K562 (cell line): ENCODE measurements around the gene GLDN. TPM values are rescaled to one million over a fixed set of nuclear protein-coding genes. Genes with fewer than 3 reads are reported as not detected.

ENCODE experiments used
- ATAC-seq: fragments of 200-7000 bp; cut with Tn5 transposase; 3 replicates; pipeline ENCODE4 v1.9.1; 2020; ENCODE audit warnings: moderate library complexity
- BruUV-seq: library from RNA; stranded (reverse); fragments of 400-500 nt; replicated peaks from 2 replicates; lab custom pipeline; 2021; lab: Mats Ljungman, UMichigan
- CTCF ChIA-PET: fragments of 300-600 bp; formaldehyde crosslinking; extraction: SDS; loops from one replicate; lab custom pipeline; 2021; ENCODE audit warnings: low intra/inter-chr PET ratio; lab: Yijun Ruan, JAX
- POLR2A ChIA-PET: fragments of 300-600, 350-650 bp; sonication (Branson Sonifier 250); formaldehyde crosslinking; extraction: SDS; loops from one replicate; lab custom pipeline; 2021; ENCODE audit warnings: antibody characterized with exemption, inconsistent platforms; lab: Yijun Ruan, JAX
- DNase-seq, 4 experiments: peaks; one replicate each; pipeline versions ENCODE4 v3.0.0 to v3.0.0-alpha.2; 2011 to 2018; ENCODE audit warnings: low spot score in 3 of 4, mixed read lengths in 3 of 4; ENCODE audit errors: extremely low read depth in 1 of 4
- FAIRE-seq: peaks from 2 replicates; lab custom pipeline; 2011; peaks lifted over from hg19 to GRCh38; lab: Jason Lieb, UNC
- H2AFZ ChIP-seq: 2 replicates; pipeline ENCODE4 v1.6.0; 2011; ENCODE audit warnings: low read depth, low read length, control low read depth, inconsistent platforms
- H3K27ac ChIP-seq: fragments of 200-600 bp; 3 replicates; pipeline ENCODE4 v1.8.0; 2011; ENCODE audit warnings: low read depth, mild to moderate bottlenecking, control low read depth, inconsistent platforms, low read length, moderate library complexity, mixed read lengths; ENCODE audit errors: extremely low read depth
- H3K27me3 ChIP-seq, 2 experiments: fragments of 300-600 bp in 1 of 2; 2 replicates in 1 of 2; 3 replicates in 1 of 2; pipeline versions ENCODE4 v1.6.0 to v1.8.0; 2011; ENCODE audit warnings: inconsistent platforms in 2 of 2, low read length in 2 of 2, mild to moderate bottlenecking in 1 of 2, mixed read lengths in 1 of 2, moderate library complexity in 1 of 2; ENCODE audit not compliant: control insufficient read depth in 2 of 2, insufficient read depth in 2 of 2
- H3K36me3 ChIP-seq: fragments of 300-600 bp; 3 replicates; pipeline ENCODE4 v1.8.0; 2011; ENCODE audit warnings: mild to moderate bottlenecking, low read length, inconsistent platforms; ENCODE audit not compliant: control insufficient read depth, insufficient read depth
- H3K4me1 ChIP-seq, 2 experiments: fragments of 200-600 bp in 1 of 2; replicated peaks in 1 of 2; 2 replicates in 1 of 2; 3 replicates in 1 of 2; pipeline versions ENCODE4 v1.5.1 to v1.8.0; 2011; ENCODE audit warnings: inconsistent platforms in 2 of 2, low read length in 2 of 2, mild to moderate bottlenecking in 1 of 2, mixed read lengths in 1 of 2, moderate library complexity in 1 of 2; ENCODE audit not compliant: control insufficient read depth in 2 of 2, insufficient read depth in 2 of 2
- H3K4me2 ChIP-seq: 2 replicates; pipeline ENCODE4 v1.6.1; 2011; ENCODE audit warnings: low read length, control low read depth, inconsistent platforms, mixed read lengths; ENCODE audit not compliant: insufficient read depth
- H3K4me3 ChIP-seq: fragments of 200-600 bp; sonication (generic), shearing (Covaris generic); 2 replicates; pipeline ENCODE4 v1.5.1; 2016; ENCODE audit warnings: control low read depth, inconsistent platforms
- H3K79me2 ChIP-seq: fragments of 200-600 bp; 3 replicates; pipeline ENCODE4 v1.8.0; 2011; ENCODE audit warnings: low read length, inconsistent platforms; ENCODE audit not compliant: control insufficient read depth, insufficient read depth
- H3K9ac ChIP-seq, 2 experiments: 2 replicates each; pipeline versions ENCODE4 v1.6.0 to v1.6.1; 2011; ENCODE audit warnings: low read depth in 2 of 2, low read length in 2 of 2, control low read depth in 1 of 2, inconsistent platforms in 1 of 2, mild to moderate bottlenecking in 1 of 2, mixed read lengths in 1 of 2; ENCODE audit not compliant: insufficient read depth in 1 of 2
- H3K9me1 ChIP-seq: one replicate; pipeline ENCODE4 v1.6.0; 2011; ENCODE audit warnings: inconsistent platforms, mild to moderate bottlenecking, low read length, moderate library complexity; ENCODE audit not compliant: control insufficient read depth, insufficient read depth
- H3K9me3 ChIP-seq: replicated peaks from 2 replicates; pipeline ENCODE4 v1.5.1; 2011; ENCODE audit warnings: low read depth, low read length, inconsistent platforms; ENCODE audit not compliant: control insufficient read depth, insufficient read depth
- H4K20me1 ChIP-seq: replicated peaks from 2 replicates; pipeline ENCODE4 v1.6.1; 2011; ENCODE audit warnings: low read length, inconsistent platforms, mixed read lengths; ENCODE audit not compliant: control insufficient read depth, insufficient read depth
- HIVEP1 ChIP-seq: fragments of 250-450 bp; sonication (Bioruptor Pico); IDR thresholded peaks from 2 replicates; pipeline ENCODE4 v1.4.0; 2020; ENCODE audit warnings: mild to moderate bottlenecking
- HNRNPH1 ChIP-seq: fragments of 200-400 bp; formaldehyde crosslinking; optimal IDR thresholded peaks from 2 replicates; pipeline ENCODE3; 2017; ENCODE audit warnings: low read depth, mild to moderate bottlenecking, low read length, moderate library complexity
- PCBP1 ChIP-seq: fragments of 200-400 bp; formaldehyde crosslinking; IDR thresholded peaks from 2 replicates; pipeline ENCODE4 v1.6.1; 2018; ENCODE audit warnings: mild to moderate bottlenecking, low read depth, low read length; ENCODE audit not compliant: poor library complexity, severe bottlenecking
- PTRF ChIP-seq: fragments of 450-650 bp; IDR thresholded peaks from 2 replicates; pipeline ENCODE4 v1.6.1; 2016; ENCODE audit warnings: mild to moderate bottlenecking, missing genetic modification characterization, missing compliant biosample characterization
- RAD21 ChIP-seq, 2 experiments: fragments of 250-450 bp in 1 of 2; fragments of 450-650 bp in 1 of 2; sonication (Bioruptor Pico) in 1 of 2; formaldehyde crosslinking in 1 of 2; IDR thresholded peaks in 1 of 2; conservative IDR thresholded peaks in 1 of 2; 2 replicates each; pipeline versions ENCODE4 v1.4.0 to v1.8.0; 2020 to 2022; ENCODE audit warnings: mild to moderate bottlenecking in 2 of 2, moderate library complexity in 1 of 2
- RFX5 ChIP-seq: IDR thresholded peaks from 2 replicates; pipeline ENCODE4 v1.6.1; 2011; ENCODE audit warnings: low read depth, mild to moderate bottlenecking, improper control_type of control experiment, low read length
- SIX5 ChIP-seq, 2 experiments: IDR thresholded peaks; 2 replicates each; pipeline ENCODE4 v1.6.1; 2011; ENCODE audit warnings: low read length in 2 of 2, borderline replicate concordance in 1 of 2, low read depth in 1 of 2, mild to moderate bottlenecking in 1 of 2, moderate library complexity in 1 of 2; ENCODE audit not compliant: insufficient read depth in 1 of 2
- SLC30A9 ChIP-seq: fragments of 250-450 bp; sonication (Bioruptor Pico); IDR thresholded peaks from 2 replicates; pipeline ENCODE4 v1.8.0; 2022; ENCODE audit warnings: mild to moderate bottlenecking, moderate library complexity
- SP2 ChIP-seq: IDR thresholded peaks from 2 replicates; pipeline ENCODE4 v1.6.1; 2011; ENCODE audit warnings: mild to moderate bottlenecking, low read depth, low read length, moderate library complexity; ENCODE audit not compliant: poor library complexity, severe bottlenecking; ENCODE audit errors: extremely low read depth
- TRIM24 ChIP-seq, 2 experiments: fragments of 450-650 bp; IDR thresholded peaks; 2 replicates each; pipeline ENCODE4 v1.6.1; 2016
- WHSC1 ChIP-seq: IDR thresholded peaks from one replicate; pipeline ENCODE4 v1.6.1; 2012; ENCODE audit warnings: low read length, control low read depth, inconsistent platforms
- ZNF445 ChIP-seq: fragments of 250-450 bp; sonication (Bioruptor Pico); IDR thresholded peaks from 2 replicates; pipeline ENCODE4 v1.4.0; 2020; ENCODE audit warnings: low read depth, mild to moderate bottlenecking, moderate library complexity
- ZNF668 ChIP-seq: fragments of 250-450 bp; sonication (Bioruptor Pico); IDR thresholded peaks from 2 replicates; pipeline ENCODE4 v1.8.0; 2022; ENCODE audit warnings: mild to moderate bottlenecking, inconsistent platforms
- WGBS: fragments of 100-300 bp; shearing (Covaris generic); methylation state at CpG from one replicate; pipeline ENCODE4 v1.1.6; 2016; ENCODE audit warnings: low coverage, mixed read lengths; ENCODE audit not compliant: insufficient coverage; ENCODE audit errors: missing lambda C conversion rate; 5-methylcytosine and 5-hydroxymethylcytosine counted together
- in situ Hi-C: fragments of 300-500 bp; cut with MboI; formaldehyde crosslinking; loops from 4 replicates; pipeline ENCODE4 v1.15.0; 2018; ENCODE audit warnings: inconsistent platforms, mixed read lengths
- intact Hi-C: fragments of 100-400 bp; cut with micrococcal nuclease; formaldehyde crosslinking; loops from 2 replicates; pipeline ENCODE4 v1.14.2; 2022
- polyA plus RNA-seq, 8 experiments: library from polyadenylated mRNA; depleted of rRNA in 4 of 8; stranded (reverse) in 5 of 8; unstranded in 3 of 8; fragments of >200 nt; fragmentation: Nextera tagmentation in 2 of 8; fragmentation: Illumina TruSeq in 1 of 8; extraction: Ambion mirVana in 2 of 8; extraction: Trizol in 1 of 8; gene quantifications; 2 replicates each; pipeline versions ENCODE4 v1.2.1 to v1.2.3, GENCODE V29; 2011 to 2014; ENCODE audit warnings: inconsistent platforms in 1 of 8, missing spikeins in 1 of 8
- total RNA-seq, 7 experiments: library from RNA; depleted of rRNA in 6 of 7; stranded (reverse); fragments of >200 nt in 6 of 7; fragmentation: Illumina TruSeq in 2 of 7; extraction: Trizol in 2 of 7; gene quantifications; 2 replicates each; pipeline versions ENCODE4 v1.2.1 to v1.2.3, GENCODE V29; 2011 to 2021; ENCODE audit warnings: low replicate concordance in 1 of 7
- TF ChIP-seq, protein P1 (sequence below): fragments of 450-650 bp; formaldehyde crosslinking; IDR thresholded peaks from 2 replicates; pipeline ENCODE4 v1.4.0; 2022; ENCODE audit warnings: mild to moderate bottlenecking, moderate library complexity
- TF ChIP-seq, protein P2 (sequence below): sonication (generic); formaldehyde crosslinking; IDR thresholded peaks from 2 replicates; pipeline ENCODE4 v1.9.0; 2022; ENCODE audit warnings: mild to moderate bottlenecking, missing genetic modification reagents

Gene GLDN
- total and polyA plus RNA-seq, 9 of the 15 experiments (the other 6 are each of a cell fraction or from before 2014, with no cell fraction given), result 0.05 to 0.33 (median 0.18) TPM

DNA sequence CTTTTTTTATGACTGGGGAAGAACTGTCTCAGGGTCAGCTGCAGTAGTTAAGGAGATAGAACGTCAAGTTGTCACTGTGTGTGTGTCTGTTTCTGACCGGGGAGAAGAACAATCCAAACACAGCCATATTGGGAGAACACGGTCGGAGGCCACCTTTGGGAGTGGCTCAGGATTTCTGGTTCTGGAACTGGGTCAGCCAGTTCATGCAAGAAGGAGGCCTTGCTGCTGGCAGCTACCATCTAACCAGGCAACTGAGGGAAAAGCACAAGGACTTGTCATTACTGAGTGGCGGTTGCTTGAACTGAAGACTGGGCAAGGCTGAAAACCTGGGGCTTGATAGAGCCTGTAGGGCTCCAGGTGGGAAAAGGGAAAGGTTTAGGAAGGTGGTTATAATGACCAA, 24.6 kb downstream of the GLDN start:
- ATAC-seq (no peak), DNase-seq (no peak), FAIRE-seq (no peak)
- no peak overlapping the region for H3K9ac ChIP-seq
- intact Hi-C loops (no loop called here), in situ Hi-C loops (no loop called here)
- 5% methylated on average over 5 of the region's 5 CpGs for WGBS
- ChIA-PET CTCF (no interaction called here), POLR2A (no interaction called here)
- H3K4me1 ChIP-seq, result no peaks in the 10 kb centered on the region
- H3K36me3 ChIP-seq, result no peaks in the 10 kb centered on the region
- H3K4me3 ChIP-seq, result no peak overlapping the region
- no peak for TF ChIP-seq RAD21 (CRISPR knock-in tag; conservative IDR thresholded peaks at IDR 0.05 in 1 of 2, IDR thresholded peaks at IDR 0.05 in 1 of 2)
- TF ChIP-seq RFX5, result no peak
- no peak for TF ChIP-seq ZNF445 (CRISPR knock-in tag)
- TF ChIP-seq PCBP1, result no peak
- no peak for TF ChIP-seq ZNF668
- TF ChIP-seq PTRF (tag), result no peak
- no peak for TF ChIP-seq TRIM24 (IDR thresholded peaks at IDR 0.05)
- TF ChIP-seq WHSC1, result no peak
- no peak for TF ChIP-seq SIX5 (IDR thresholded peaks at IDR 0.05; ENCODE audit: borderline replicate concordance in 1 of 2, insufficient read depth in 1 of 2, low read depth in 1 of 2, low read length in 2 of 2)
- TF ChIP-seq SLC30A9 (CRISPR knock-in tag), result no peak
- TF ChIP-seq HNRNPH1, result no peak
- TF ChIP-seq, protein P1, sequence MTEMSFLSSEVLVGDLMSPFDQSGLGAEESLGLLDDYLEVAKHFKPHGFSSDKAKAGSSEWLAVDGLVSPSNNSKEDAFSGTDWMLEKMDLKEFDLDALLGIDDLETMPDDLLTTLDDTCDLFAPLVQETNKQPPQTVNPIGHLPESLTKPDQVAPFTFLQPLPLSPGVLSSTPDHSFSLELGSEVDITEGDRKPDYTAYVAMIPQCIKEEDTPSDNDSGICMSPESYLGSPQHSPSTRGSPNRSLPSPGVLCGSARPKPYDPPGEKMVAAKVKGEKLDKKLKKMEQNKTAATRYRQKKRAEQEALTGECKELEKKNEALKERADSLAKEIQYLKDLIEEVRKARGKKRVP, result no peak
- no peak for TF ChIP-seq HIVEP1 (CRISPR knock-in tag)
- TF ChIP-seq, protein P2, sequence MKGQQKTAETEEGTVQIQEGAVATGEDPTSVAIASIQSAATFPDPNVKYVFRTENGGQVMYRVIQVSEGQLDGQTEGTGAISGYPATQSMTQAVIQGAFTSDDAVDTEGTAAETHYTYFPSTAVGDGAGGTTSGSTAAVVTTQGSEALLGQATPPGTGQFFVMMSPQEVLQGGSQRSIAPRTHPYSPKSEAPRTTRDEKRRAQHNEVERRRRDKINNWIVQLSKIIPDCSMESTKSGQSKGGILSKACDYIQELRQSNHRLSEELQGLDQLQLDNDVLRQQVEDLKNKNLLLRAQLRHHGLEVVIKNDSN (CRISPR knock-in tag), result no peak
- TF ChIP-seq SP2, result no peak
- H4K20me1 ChIP-seq, result 0 out of 2 replicates have a peak, but pooled peaks cover 4% of the 10 kb centered on the region
- peaks cover 15% of the 10 kb centered on the region in 2 experiments for H3K27me3 ChIP-seq
- no peak overlapping the region for H2AFZ ChIP-seq
- H3K9me3 ChIP-seq, result no peaks in the 10 kb centered on the region
- no peak overlapping the region for H3K27ac ChIP-seq
- H3K79me2 ChIP-seq, result no peaks in the 10 kb centered on the region
- H3K4me2 ChIP-seq, result no peak overlapping the region
- no TSS peak for BruUV-seq
- no peaks in the 10 kb centered on the region for H3K9me1 ChIP-seq
